Loucy (cell line): Measurements from ENCODE around the gene LINGO1.

ENCODE experiments used
- H2AFZ ChIP-seq: fragments of 200-600 bp; sonication (generic); 2 replicates; pipeline ENCODE4 v1.6.0; 2016; ENCODE audit warnings: antibody characterized with exemption, mild to moderate bottlenecking, low read length, moderate library complexity
- H3F3A ChIP-seq: fragments of 200-600 bp; 2 replicates; pipeline ENCODE4 v1.6.0; 2016; ENCODE audit warnings: antibody characterized with exemption, low read depth, mild to moderate bottlenecking
- H3K27me3 ChIP-seq: fragments of 200-600 bp; sonication (generic); 2 replicates; pipeline ENCODE4 v1.6.1; 2014; ENCODE audit warnings: low read length, mild to moderate bottlenecking; ENCODE audit not compliant: insufficient read depth, poor library complexity, severe bottlenecking
- H3K36me3 ChIP-seq: fragments of 200-600 bp; sonication (generic); 2 replicates; pipeline ENCODE4 v1.6.1; 2016; ENCODE audit warnings: low read length; ENCODE audit not compliant: insufficient read depth
- H3K4me1 ChIP-seq: fragments of 200-600 bp; sonication (generic); 2 replicates; pipeline ENCODE4 v1.5.1; 2014; ENCODE audit warnings: low read length, mild to moderate bottlenecking; ENCODE audit not compliant: insufficient read depth, poor library complexity, severe bottlenecking
- H3K4me2 ChIP-seq: fragments of 200-600 bp; sonication (generic); 2 replicates; pipeline ENCODE4 v1.6.0; 2014; ENCODE audit warnings: antibody characterized with exemption, low read length, low read depth, mild to moderate bottlenecking; ENCODE audit not compliant: poor library complexity, severe bottlenecking
- H3K4me3 ChIP-seq: fragments of 200-600 bp; sonication (generic); 2 replicates; pipeline ENCODE4 v1.5.1; 2014; ENCODE audit warnings: low read length, mild to moderate bottlenecking, mixed read lengths; ENCODE audit not compliant: poor library complexity, severe bottlenecking
- H3K79me2 ChIP-seq: fragments of 200-600 bp; sonication (generic); 2 replicates; pipeline ENCODE4 v1.6.1; 2014; ENCODE audit warnings: low read length; ENCODE audit not compliant: insufficient read depth
- H3K9ac ChIP-seq: fragments of 200-600 bp; sonication (generic); 2 replicates; pipeline ENCODE4 v1.6.0; 2014; ENCODE audit warnings: mild to moderate bottlenecking, low read depth, low read length, moderate library complexity; ENCODE audit not compliant: poor library complexity, severe bottlenecking
- H3K9me2 ChIP-seq: fragments of 200-600 bp; sonication (generic); replicated peaks from 2 replicates; pipeline ENCODE4 v1.6.1; 2016; ENCODE audit warnings: low read depth, low read length, mixed read lengths
- H3K9me3 ChIP-seq: fragments of 200-600 bp; sonication (generic); 2 replicates; pipeline ENCODE4 v1.6.1; 2014; ENCODE audit warnings: mild to moderate bottlenecking, antibody characterized with exemption, low read length, low read depth; ENCODE audit not compliant: insufficient read depth
- H4K20me1 ChIP-seq: fragments of 200-600 bp; sonication (generic); 2 replicates; pipeline ENCODE4 v1.6.0; 2014; ENCODE audit warnings: antibody characterized with exemption, low read length, mild to moderate bottlenecking; ENCODE audit not compliant: insufficient read depth, poor library complexity, severe bottlenecking
- CTCF ChIP-seq: fragments of 200-600 bp; sonication (generic); conservative IDR thresholded peaks from 2 replicates; pipeline ENCODE4 v1.5.1; 2014; ENCODE audit warnings: mild to moderate bottlenecking, antibody characterized with exemption, low read length
- EZH2phosphoT487 ChIP-seq: fragments of 200-600 bp; IDR thresholded peaks from 2 replicates; pipeline ENCODE4 v1.6.1; 2018; ENCODE audit warnings: antibody characterized with exemption, mild to moderate bottlenecking, moderate library complexity, borderline replicate concordance

LINGO1 gene

DNA sequence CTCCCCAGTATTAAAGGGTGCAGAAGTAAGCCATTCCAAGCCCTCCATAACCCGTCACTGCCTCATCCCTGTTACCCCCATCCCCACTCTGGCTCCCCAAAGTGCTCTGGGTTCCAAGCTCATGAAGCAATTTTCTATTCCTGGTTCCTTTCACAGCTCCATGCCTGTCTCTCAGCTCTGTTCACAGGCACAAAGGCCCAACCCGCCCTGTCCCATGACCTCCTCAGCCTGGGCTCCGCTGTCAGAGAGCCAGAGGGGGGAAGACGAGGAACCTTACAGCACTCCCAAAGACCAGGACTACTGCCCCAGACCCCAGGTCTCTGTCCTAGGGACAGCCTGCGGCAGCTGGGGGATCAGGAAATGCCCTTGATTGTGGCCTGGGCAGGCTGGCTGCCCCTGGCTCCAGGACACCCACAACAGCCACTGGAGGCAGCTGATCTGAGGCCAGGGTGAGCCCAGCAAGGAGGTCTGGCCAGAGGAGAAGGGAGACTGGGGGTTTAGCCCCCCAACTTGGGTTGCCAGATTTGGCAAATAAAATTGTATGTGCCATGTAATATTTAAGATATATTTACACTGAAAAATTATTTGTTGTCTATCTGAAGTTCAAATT lies 43.2 kb upstream of the LINGO1 start:
- no peak overlapping the region for H2AFZ ChIP-seq
- H4K20me1 ChIP-seq: no peaks in the 10 kb centered on the region
- H3K4me3 ChIP-seq: no peak overlapping the region
- no peak overlapping the region for H3K9ac ChIP-seq
- no peaks in the 10 kb centered on the region for H3K79me2 ChIP-seq
- H3K4me2 ChIP-seq: no peak overlapping the region
- no peaks in the 10 kb centered on the region for H3K9me2 ChIP-seq
- no peaks in the 10 kb centered on the region for H3F3A ChIP-seq
- H3K4me1 ChIP-seq: no peaks in the 10 kb centered on the region
- no peaks in the 10 kb centered on the region for H3K36me3 ChIP-seq
- TF ChIP-seq CTCF (no peak), EZH2phosphoT487 (no peak)
- H3K9me3 ChIP-seq: no peaks in the 10 kb centered on the region
- no peaks in the 10 kb centered on the region for H3K27me3 ChIP-seq

DNA sequence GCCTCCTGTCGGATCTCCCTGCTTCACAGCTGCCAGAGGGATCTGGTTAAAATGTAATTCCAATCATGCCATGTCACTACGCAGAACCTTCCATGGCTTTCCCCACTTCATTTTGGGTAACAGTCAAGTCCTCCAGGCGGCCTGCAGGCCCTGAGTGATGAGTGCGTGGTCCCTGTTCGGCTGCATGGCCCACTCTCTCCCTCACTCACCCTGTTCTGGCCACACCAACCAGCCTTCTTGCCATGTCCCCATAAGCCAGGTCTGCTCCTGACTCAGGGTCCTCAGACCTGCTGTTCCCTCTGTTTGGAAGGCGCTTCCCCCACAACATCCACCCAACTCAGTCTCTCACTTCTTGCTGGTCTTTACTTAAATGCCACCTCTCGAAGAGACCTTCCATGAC lies 41.6 kb upstream of the LINGO1 start:
- H4K20me1 ChIP-seq: no peaks in the 10 kb centered on the region
- H3K4me1 ChIP-seq: no peaks in the 10 kb centered on the region
- no peak overlapping the region for H3K4me2 ChIP-seq
- H3K4me3 ChIP-seq: no peak overlapping the region
- no peak for TF ChIP-seq EZH2phosphoT487
- no peak for TF ChIP-seq CTCF
- no peaks in the 10 kb centered on the region for H3K36me3 ChIP-seq
- no peaks in the 10 kb centered on the region for H3K9me3 ChIP-seq
- no peak overlapping the region for H2AFZ ChIP-seq
- H3K79me2 ChIP-seq: no peaks in the 10 kb centered on the region
- H3K27me3 ChIP-seq: no peaks in the 10 kb centered on the region
- no peaks in the 10 kb centered on the region for H3F3A ChIP-seq
- no peak overlapping the region for H3K9ac ChIP-seq
- no peaks in the 10 kb centered on the region for H3K9me2 ChIP-seq

DNA sequence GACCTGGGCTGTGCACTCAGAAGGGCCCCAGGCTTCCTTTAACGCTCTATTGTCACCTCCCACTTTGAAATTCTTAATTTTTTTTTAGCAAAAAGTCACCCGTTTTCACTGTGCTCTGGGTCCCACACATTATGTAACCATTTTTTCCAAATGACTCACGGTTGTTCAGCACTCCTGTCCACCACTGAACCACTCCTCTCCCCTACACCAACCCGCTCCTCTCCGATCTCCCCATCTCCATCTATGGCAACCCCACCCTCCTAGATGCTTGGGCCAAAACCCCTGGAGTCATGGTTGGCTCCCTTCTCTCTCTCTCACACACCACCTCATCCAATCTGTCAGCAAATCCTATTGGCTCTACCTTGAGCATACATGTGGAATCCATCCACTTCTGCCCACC lies 41.2 kb upstream of the LINGO1 start:
- H3K4me2 ChIP-seq: no peak overlapping the region
- TF ChIP-seq CTCF: no peak
- no peak for TF ChIP-seq EZH2phosphoT487
- H3K27me3 ChIP-seq: no peaks in the 10 kb centered on the region
- H3K4me3 ChIP-seq: no peak overlapping the region
- no peaks in the 10 kb centered on the region for H3K4me1 ChIP-seq
- no peaks in the 10 kb centered on the region for H3K36me3 ChIP-seq
- no peaks in the 10 kb centered on the region for H3F3A ChIP-seq
- no peak overlapping the region for H2AFZ ChIP-seq
- no peaks in the 10 kb centered on the region for H3K79me2 ChIP-seq
- no peaks in the 10 kb centered on the region for H3K9me3 ChIP-seq
- H3K9me2 ChIP-seq: no peaks in the 10 kb centered on the region
- no peak overlapping the region for H3K9ac ChIP-seq
- H4K20me1 ChIP-seq: no peaks in the 10 kb centered on the region
